Mucosa of gallbladder (tissue), 1 donor: ENCODE measurements around the gene SAMM50. TPM values are rescaled to one million over a fixed set of nuclear protein-coding genes. Genes with fewer than 3 reads are reported as not detected.

Experiments
- DNase-seq: peaks from one replicate; pipeline ENCODE4 v3.0.0-alpha.2; 2020; ENCODE audit warnings: low spot score
- total RNA-seq: library from RNA; stranded (reverse); gene quantifications from one replicate; pipeline ENCODE4 v1.2.1, GENCODE V29; 2021
- donor health status: DM: no; HTN: no; CAD: no.

The SAMM50 gene
- total RNA-seq: 51.8 TPM

GRCh38 chr22:43955040-43955882 is at the start of gene SAMM50:
Gene SAMM50 (plus strand): TSS chr22:43955442. CDS start chr22:43955578, 136 bp downstream.
- peak; percentile 91 for DNase-seq

- DNase-seq: no peak
These were observed 49.6 kb upstream of the SAMM50 start for GRCh38 chr22:43905681-43906080.

- DNase-seq: no peak
These were observed 45.5 kb upstream of the SAMM50 start for GRCh38 chr22:43909708-43910107.

GRCh38 chr22:43910178-43910695 is 45.0 kb upstream of the SAMM50 start:
- DNase-seq: no peak

- no peak for DNase-seq
These were observed 43.9 kb upstream of the SAMM50 start for GRCh38 chr22:43911351-43911750.

GRCh38 chr22:43917521-43917920 is 37.7 kb upstream of the SAMM50 start:
- DNase-seq: no peak

GRCh38 chr22:43919106-43919973 is 35.9 kb upstream of the SAMM50 start:
- DNase-seq: no peak

GRCh38 chr22:43921370-43921769 is 33.9 kb upstream of the SAMM50 start:
- no peak for DNase-seq

- no peak for DNase-seq
These were observed 33.1 kb upstream of the SAMM50 start for GRCh38 chr22:43922123-43922522.

- DNase-seq: no peak
These were observed 32.1 kb upstream of the SAMM50 start for GRCh38 chr22:43923191-43923590.

- peak; percentile 92 for DNase-seq
These were observed 31.4 kb upstream of the SAMM50 start, which contains the start of gene PNPLA3 for GRCh38 chr22:43923631-43924464. Gene PNPLA3 (plus strand): TSS chr22:43923805. CDS start chr22:43923912, 107 bp downstream.

- no peak for DNase-seq
These were observed 30.4 kb upstream of the SAMM50 start for GRCh38 chr22:43924877-43925276.

GRCh38 chr22:43925433-43926348 is 29.6 kb upstream of the SAMM50 start:
- DNase-seq: peak; percentile 24

- no peak for DNase-seq
These were observed 28.9 kb upstream of the SAMM50 start for GRCh38 chr22:43926349-43926710.

GRCh38 chr22:43928468-43928867 is 26.8 kb upstream of the SAMM50 start:
- DNase-seq: no peak

- DNase-seq: no peak
These were observed 26.3 kb upstream of the SAMM50 start for GRCh38 chr22:43928908-43929307.

- no peak for DNase-seq
These were observed 23.5 kb upstream of the SAMM50 start for GRCh38 chr22:43931771-43932170.

- DNase-seq: no peak
These were observed 13.8 kb upstream of the SAMM50 start for GRCh38 chr22:43941449-43941848.

- no peak for DNase-seq
These were observed 10.4 kb upstream of the SAMM50 start for GRCh38 chr22:43944670-43945430.
